Measurements from ENCODE around the gene CCDC157.

The CCDC157 gene

GRCh38 chr22:30332994-30333706, 23.7 kb upstream of the CCDC157 start:
- no peaks in the 10 kb centered on the region for H3K9me3 ChIP-seq (ENCODE audit: control extremely low read depth in 1 of 5, control insufficient read depth in 4 of 5, insufficient read depth in 2 of 5, low read depth in 1 of 5, low read length in 4 of 5)
- no peak overlapping the region for H3K27ac ChIP-seq (ENCODE audit: insufficient read depth in 1 of 2, low read depth in 1 of 2, low read length in 2 of 2, poor library complexity in 1 of 2, severe bottlenecking in 2 of 2)
- ChIA-PET POLR2A (no interaction called here), CTCF (interaction anchor here (1.2 to 2.6 kb wide), 5 partner anchors 18 to 58 kb away, joined by 3 to 9 read pairs (median 3); no protein-coding TSS in a partner anchor)
- no peaks in the 10 kb centered on the region for H3K27me3 ChIP-seq (replicated peaks in 2 of 5; ENCODE audit: control insufficient read depth in 4 of 5, insufficient read depth in 5 of 5, low read length in 4 of 5)
- no peak for DNase-seq
- WGBS (ENCODE audit: insufficient coverage) = 92% methylated on average over 2 of the region's 2 CpGs
- H3K36me3 ChIP-seq (ENCODE audit: control insufficient read depth in 4 of 4, insufficient read depth in 4 of 4, low read length in 3 of 4) = peaks cover 16 to 71% (median 53%) of the 10 kb centered on the region in 4 experiments
- peaks cover 0 to 8% (median 1%) of the 10 kb centered on the region in 4 experiments for H3K4me1 ChIP-seq (ENCODE audit: control extremely low read depth in 1 of 4, control insufficient read depth in 4 of 4, insufficient read depth in 4 of 4, low read length in 3 of 4)
- H3K4me3 ChIP-seq (ENCODE audit: control insufficient read depth in 1 of 7, extremely low read depth in 1 of 7, insufficient read depth in 4 of 7, low read depth in 2 of 7, low read length in 6 of 7) = no peak overlapping the region

GRCh38 chr22:30333707-30334087, 23.1 kb upstream of the CCDC157 start:
- no peak overlapping the region for H3K27ac ChIP-seq (ENCODE audit: insufficient read depth in 1 of 2, low read depth in 1 of 2, low read length in 2 of 2, poor library complexity in 1 of 2, severe bottlenecking in 2 of 2)
- CTCF ChIA-PET = interaction anchor here (1.2 to 2.6 kb wide), 6 partner anchors 10 to 57 kb away, joined by 3 to 9 read pairs (median 4); no protein-coding TSS in a partner anchor

GRCh38 chr22:30334646-30335045, 22.2 kb upstream of the CCDC157 start:
- WGBS (ENCODE audit: insufficient coverage) = 89% methylated on average over 1 of the region's 4 CpGs

More at GRCh38 chr22:30333707-30334087, 23.1 kb upstream of the CCDC157 start:
- WGBS (ENCODE audit: insufficient coverage) = 88% methylated on average over 1 of the region's 3 CpGs
- POLR2A ChIA-PET = no interaction called here
- H3K4me1 ChIP-seq (ENCODE audit: control extremely low read depth in 1 of 4, control insufficient read depth in 4 of 4, insufficient read depth in 4 of 4, low read length in 3 of 4) = peaks cover 0 to 8% (median 1%) of the 10 kb centered on the region in 4 experiments
- H3K4me3 ChIP-seq (ENCODE audit: control insufficient read depth in 1 of 7, extremely low read depth in 1 of 7, insufficient read depth in 4 of 7, low read depth in 2 of 7, low read length in 6 of 7) = no peak overlapping the region
- DNase-seq = no peak
- H3K27me3 ChIP-seq (replicated peaks in 2 of 5; ENCODE audit: control insufficient read depth in 4 of 5, insufficient read depth in 5 of 5, low read length in 4 of 5) = no peaks in the 10 kb centered on the region
- no peaks in the 10 kb centered on the region for H3K9me3 ChIP-seq (ENCODE audit: control extremely low read depth in 1 of 5, control insufficient read depth in 4 of 5, insufficient read depth in 2 of 5, low read depth in 1 of 5, low read length in 4 of 5)
- H3K36me3 ChIP-seq (ENCODE audit: control insufficient read depth in 4 of 4, insufficient read depth in 4 of 4, low read length in 3 of 4) = peaks cover 16 to 75% (median 58%) of the 10 kb centered on the region in 4 experiments

GRCh38 chr22:30335236-30335635, 21.6 kb upstream of the CCDC157 start:
- H3K36me3 ChIP-seq (ENCODE audit: control insufficient read depth in 4 of 4, insufficient read depth in 4 of 4, low read length in 3 of 4) = peaks cover 20 to 91% (median 70%) of the 10 kb centered on the region in 4 experiments

More at GRCh38 chr22:30334646-30335045, 22.2 kb upstream of the CCDC157 start:
- ChIA-PET POLR2A (no interaction called here), CTCF (interaction anchor here (2.1 to 2.8 kb wide), 3 partner anchors 9 to 57 kb away, joined by 6 to 15 read pairs (median 8); no protein-coding TSS in a partner anchor)
- DNase-seq = no peak
- Histone ChIP-seq H3K27me3 (replicated peaks in 2 of 5; ENCODE audit: control insufficient read depth in 4 of 5, insufficient read depth in 5 of 5, low read length in 4 of 5) (no peaks in the 10 kb centered on the region), H3K36me3 (ENCODE audit: control insufficient read depth in 4 of 4, insufficient read depth in 4 of 4, low read length in 3 of 4) (peaks cover 19 to 85% (median 66%) of the 10 kb centered on the region in 4 experiments), H3K4me3 (ENCODE audit: control insufficient read depth in 1 of 7, extremely low read depth in 1 of 7, insufficient read depth in 4 of 7, low read depth in 2 of 7, low read length in 6 of 7) (no peak overlapping the region), H3K27ac (ENCODE audit: insufficient read depth in 1 of 2, low read depth in 1 of 2, low read length in 2 of 2, poor library complexity in 1 of 2, severe bottlenecking in 2 of 2) (no peak overlapping the region), H3K9me3 (ENCODE audit: control extremely low read depth in 1 of 5, control insufficient read depth in 4 of 5, insufficient read depth in 2 of 5, low read depth in 1 of 5, low read length in 4 of 5) (no peaks in the 10 kb centered on the region), H3K4me1 (ENCODE audit: control extremely low read depth in 1 of 4, control insufficient read depth in 4 of 4, insufficient read depth in 4 of 4, low read length in 3 of 4) (peaks cover 0 to 8% (median 1%) of the 10 kb centered on the region in 4 experiments)

GRCh38 chr22:30336752-30337460, 19.9 kb upstream of the CCDC157 start:
- ChIA-PET CTCF (interaction anchor here (1.1 to 2.8 kb wide), 2 partner anchors 10 to 49 kb away, joined by 4 to 15 read pairs; partner anchors contain the start of gene TBC1D10A), POLR2A (interaction anchor here (0.5 to 0.9 kb wide), 2 partner anchors 9 to 13 kb away, joined by 3 read pairs; no protein-coding TSS in a partner anchor)
- WGBS (ENCODE audit: insufficient coverage) = 100% methylated on average over 4 of the region's 4 CpGs
- Histone ChIP-seq H3K4me3 (ENCODE audit: control insufficient read depth in 1 of 7, extremely low read depth in 1 of 7, insufficient read depth in 4 of 7, low read depth in 2 of 7, low read length in 6 of 7) (no peak overlapping the region), H3K36me3 (ENCODE audit: control insufficient read depth in 4 of 4, insufficient read depth in 4 of 4, low read length in 3 of 4) (peaks cover 20 to 98% (median 81%) of the 10 kb centered on the region in 4 experiments), H3K27ac (ENCODE audit: insufficient read depth in 1 of 2, low read depth in 1 of 2, low read length in 2 of 2, poor library complexity in 1 of 2, severe bottlenecking in 2 of 2) (no peak overlapping the region), H3K9me3 (ENCODE audit: control extremely low read depth in 1 of 5, control insufficient read depth in 4 of 5, insufficient read depth in 2 of 5, low read depth in 1 of 5, low read length in 4 of 5) (no peaks in the 10 kb centered on the region), H3K27me3 (replicated peaks in 2 of 5; ENCODE audit: control insufficient read depth in 4 of 5, insufficient read depth in 5 of 5, low read length in 4 of 5) (no peaks in the 10 kb centered on the region), H3K4me1 (ENCODE audit: control extremely low read depth in 1 of 4, control insufficient read depth in 4 of 4, insufficient read depth in 4 of 4, low read length in 3 of 4) (peaks cover 0 to 8% (median 1%) of the 10 kb centered on the region in 4 experiments)
- no peak for DNase-seq

More at GRCh38 chr22:30335236-30335635, 21.6 kb upstream of the CCDC157 start:
- CTCF ChIA-PET = interaction anchor here (0.8 to 2.8 kb wide), 4 partner anchors 8 to 56 kb away, joined by 3 to 15 read pairs (median 7); partner anchors contain the start of gene TBC1D10A
- Histone ChIP-seq H3K4me1 (ENCODE audit: control extremely low read depth in 1 of 4, control insufficient read depth in 4 of 4, insufficient read depth in 4 of 4, low read length in 3 of 4) (peaks cover 0 to 8% (median 1%) of the 10 kb centered on the region in 4 experiments), H3K27me3 (replicated peaks in 2 of 5; ENCODE audit: control insufficient read depth in 4 of 5, insufficient read depth in 5 of 5, low read length in 4 of 5) (no peaks in the 10 kb centered on the region), H3K4me3 (ENCODE audit: control insufficient read depth in 1 of 7, extremely low read depth in 1 of 7, insufficient read depth in 4 of 7, low read depth in 2 of 7, low read length in 6 of 7) (no peak overlapping the region), H3K9me3 (ENCODE audit: control extremely low read depth in 1 of 5, control insufficient read depth in 4 of 5, insufficient read depth in 2 of 5, low read depth in 1 of 5, low read length in 4 of 5) (no peaks in the 10 kb centered on the region), H3K27ac (ENCODE audit: insufficient read depth in 1 of 2, low read depth in 1 of 2, low read length in 2 of 2, poor library complexity in 1 of 2, severe bottlenecking in 2 of 2) (no peak overlapping the region)
- POLR2A ChIA-PET = interaction anchor here (0.6 kb wide), 1 partner anchor 33 kb away, joined by 5 read pairs; no protein-coding TSS in a partner anchor
- 93% methylated on average over 1 of the region's 1 CpG for WGBS (ENCODE audit: insufficient coverage)
- no peak for DNase-seq

- DNase-seq = no peak
- ChIA-PET POLR2A (interaction anchor here (0.5 to 0.9 kb wide), 2 partner anchors 10 to 13 kb away, joined by 3 read pairs; no protein-coding TSS in a partner anchor), CTCF (interaction anchor here (1.1 to 2.8 kb wide), 3 partner anchors 10 to 50 kb away, joined by 4 to 15 read pairs (median 4); partner anchors contain the start of gene TBC1D10A)
- no peaks in the 10 kb centered on the region for H3K27me3 ChIP-seq (replicated peaks in 2 of 5; ENCODE audit: control insufficient read depth in 4 of 5, insufficient read depth in 5 of 5, low read length in 4 of 5)
- H3K4me1 ChIP-seq (ENCODE audit: control extremely low read depth in 1 of 4, control insufficient read depth in 4 of 4, insufficient read depth in 4 of 4, low read length in 3 of 4) = peaks cover 0 to 8% (median 1%) of the 10 kb centered on the region in 4 experiments
- no peaks in the 10 kb centered on the region for H3K9me3 ChIP-seq (ENCODE audit: control extremely low read depth in 1 of 5, control insufficient read depth in 4 of 5, insufficient read depth in 2 of 5, low read depth in 1 of 5, low read length in 4 of 5)
- peaks cover 20 to 99% (median 84%) of the 10 kb centered on the region in 4 experiments for H3K36me3 ChIP-seq (ENCODE audit: control insufficient read depth in 4 of 4, insufficient read depth in 4 of 4, low read length in 3 of 4)
- H3K4me3 ChIP-seq (ENCODE audit: control insufficient read depth in 1 of 7, extremely low read depth in 1 of 7, insufficient read depth in 4 of 7, low read depth in 2 of 7, low read length in 6 of 7) = no peak overlapping the region
- no peak overlapping the region for H3K27ac ChIP-seq (ENCODE audit: insufficient read depth in 1 of 2, low read depth in 1 of 2, low read length in 2 of 2, poor library complexity in 1 of 2, severe bottlenecking in 2 of 2)
- 98% methylated on average over 8 of the region's 8 CpGs for WGBS (ENCODE audit: insufficient coverage)
These were observed 19.4 kb upstream of the CCDC157 start for GRCh38 chr22:30337461-30337778.
